ENCODE results near the gene TNPO1. TPM values are rescaled to one million over a fixed set of nuclear protein-coding genes. Genes with fewer than 3 reads are reported as not detected.

The TNPO1 gene
- polyA plus RNA-seq (2011; rRNA removed) = 110 and 134 TPM in 2 replicates
- 244 and 342 TPM in 2 replicates for polyA minus RNA-seq (2011; rRNA and poly(A)+ RNA removed)

- POLR2A ChIA-PET = interaction anchor here (0.7 to 2.7 kb wide), 14 partner anchors 11 to 496 kb away, joined by 3 to 16 read pairs (median 3); partner anchors contain the start of genes MRPS27 and PTCD2
- no peak for TF ChIP-seq CTCF (IDR thresholded peaks at IDR 0.05; ENCODE audit: low read depth, low read length)
- peak; percentile 79 for DNase-seq (ENCODE audit: low read depth, low spot score)
- no peaks in the 10 kb centered on the region; the same call in 1 of the 2 replicates for H3K9me3 ChIP-seq (ENCODE audit: control insufficient read depth, insufficient read depth, low read length)
- CTCF ChIA-PET = interaction anchor here (0.6 to 3.2 kb wide), 3 partner anchors 32 to 292 kb away, joined by 3 to 17 read pairs (median 6); no protein-coding TSS in a partner anchor
- H3K27me3 ChIP-seq (ENCODE audit: control insufficient read depth, insufficient read depth, low read length) = no peaks in the 10 kb centered on the region
- peak within 1 kb of the TSS; percentile 98 for H3K27ac ChIP-seq (ENCODE audit: low read depth, low read length)
- peak within 1 kb of the TSS; percentile 74 for H3K4me3 ChIP-seq (ENCODE audit: low read depth, low read length)
Observed at GRCh38 chr5:72816284-72817075, at the start of gene TNPO1. TNPO1 (plus strand) TSS chr5:72816661; CDS start chr5:72816738, 77 bp downstream.

- no peak for TF ChIP-seq CTCF (IDR thresholded peaks at IDR 0.05; ENCODE audit: low read depth, low read length)
- Histone ChIP-seq H3K27me3 (ENCODE audit: control insufficient read depth, insufficient read depth, low read length) (no peaks in the 10 kb centered on the region), H3K4me3 (ENCODE audit: low read depth, low read length) (no peak overlapping the region), H3K27ac (ENCODE audit: low read depth, low read length) (no peak overlapping the region), H3K9me3 (ENCODE audit: control insufficient read depth, insufficient read depth, low read length) (no peaks in the 10 kb centered on the region)
- CTCF ChIA-PET = no interaction called here
- DNase-seq (ENCODE audit: low read depth, low spot score) = no peak
- POLR2A ChIA-PET = no interaction called here
Observed at GRCh38 chr5:72767289-72768010, 49.0 kb upstream of the TNPO1 start.

GRCh38 chr5:72770266-72770665, 46.2 kb upstream of the TNPO1 start:
- H3K27ac ChIP-seq (ENCODE audit: low read depth, low read length) = no peak overlapping the region
- H3K27me3 ChIP-seq (ENCODE audit: control insufficient read depth, insufficient read depth, low read length) = peaks cover 5% of the 10 kb centered on the region
- DNase-seq (ENCODE audit: low read depth, low spot score) = no peak
- no peak overlapping the region for H3K4me3 ChIP-seq (ENCODE audit: low read depth, low read length)
- no peaks in the 10 kb centered on the region for H3K9me3 ChIP-seq (ENCODE audit: control insufficient read depth, insufficient read depth, low read length)
- CTCF ChIA-PET = interaction anchor here (0.5 kb wide), 1 partner anchor 185 kb away, joined by 6 read pairs; no protein-coding TSS in a partner anchor
- no peak for TF ChIP-seq CTCF (IDR thresholded peaks at IDR 0.05; ENCODE audit: low read depth, low read length)
- POLR2A ChIA-PET = no interaction called here

GRCh38 chr5:72776684-72777083, 39.8 kb upstream of the TNPO1 start:
- no peak overlapping the region for H3K4me3 ChIP-seq (ENCODE audit: low read depth, low read length)
- DNase-seq (ENCODE audit: low read depth, low spot score) = no peak
- ChIA-PET POLR2A (no interaction called here), CTCF (no interaction called here)
- no peak for TF ChIP-seq CTCF (IDR thresholded peaks at IDR 0.05; ENCODE audit: low read depth, low read length)
- H3K27me3 ChIP-seq (ENCODE audit: control insufficient read depth, insufficient read depth, low read length) = peaks cover 12% of the 10 kb centered on the region
- H3K9me3 ChIP-seq (ENCODE audit: control insufficient read depth, insufficient read depth, low read length) = no peaks in the 10 kb centered on the region; the same call in 1 of the 2 replicates
- H3K27ac ChIP-seq (ENCODE audit: low read depth, low read length) = no peak overlapping the region

Measured in AG04450 (cell line).